Tongue (tissue), 3 donors: ENCODE data around the gene RBCK1. TPM values are rescaled to one million over a fixed set of nuclear protein-coding genes. Genes with fewer than 3 reads are reported as not detected.
"Not testable (repeated sequence)": the region's sequence is repeated elsewhere in the genome, so short reads cannot be mapped to it uniquely, and the experiment has no call there.

Experiments used
- DNase-seq: peaks from one replicate; pipeline ENCODE4 v3.0.0-alpha.2; 2015
- small RNA-seq: library from RNA; depleted of rRNA; stranded (forward); fragments of <200 nt; gene quantifications from one replicate; pipeline ENCODE3, GENCODE V24; 2014; ENCODE audit warnings: low replicate concordance
- total RNA-seq: library from RNA; depleted of rRNA; stranded (reverse); fragments of >200 nt; gene quantifications from one replicate; pipeline ENCODE4 v1.2.3, GENCODE V29; 2014

The RBCK1 gene
- total RNA-seq, 1 donor from 2014 or later = 54.1 TPM

- DNase-seq = no peak
Observed at GRCh38 chr20:474581-474980, 66.5 kb downstream of the RBCK1 start.

- peak; percentile 48 for DNase-seq
Observed at GRCh38 chr20:475463-476357, 67.6 kb downstream of the RBCK1 start.

- not testable (repeated sequence) for DNase-seq
Observed at GRCh38 chr20:476561-477249, 68.6 kb downstream of the RBCK1 start.

GRCh38 chr20:478010-478948 lies 70.2 kb downstream of the RBCK1 start:
- peak; percentile 45 for DNase-seq

GRCh38 chr20:478949-479429 lies 70.9 kb downstream of the RBCK1 start:
- peak; percentile 81 for DNase-seq

- no peak for DNase-seq
Observed at GRCh38 chr20:479487-479886, 71.4 kb downstream of the RBCK1 start.

- no peak for DNase-seq
Observed at GRCh38 chr20:480044-480443, 71.9 kb downstream of the RBCK1 start.

GRCh38 chr20:481167-481566 lies 73.1 kb downstream of the RBCK1 start:
- DNase-seq = no peak

Small RNA genes within 50 kb of the gene (small RNA-seq; reads per million reads assigned to genes)
- not detected for gene RF00019

Other genes with a start within 250 kb of the RBCK1 start
- not detected for gene DEFB128, start 218.6 kb upstream of the RBCK1 start, total RNA-seq
- gene DEFB129, start 181.0 kb upstream of the RBCK1 start, total RNA-seq = not detected
- not detected for gene DEFB132, start 150.6 kb upstream of the RBCK1 start, total RNA-seq
- gene C20orf96, start 117.5 kb upstream of the RBCK1 start, total RNA-seq = 5.5 TPM
- gene ZCCHC3, start 110.7 kb upstream of the RBCK1 start, total RNA-seq = 37.3 TPM
- 7.1 TPM for gene SOX12, start 82.7 kb upstream of the RBCK1 start, total RNA-seq
- 6.3 TPM for gene NRSN2, start 61.2 kb upstream of the RBCK1 start, total RNA-seq
- gene TRIB3, start 27.5 kb upstream of the RBCK1 start, total RNA-seq = 5.8 TPM
- gene TBC1D20, start 54.2 kb downstream of the RBCK1 start, total RNA-seq = 30.5 TPM
- gene CSNK2A1, start 135.5 kb downstream of the RBCK1 start, total RNA-seq = 203 TPM
- gene TCF15, start 202.0 kb downstream of the RBCK1 start, total RNA-seq = 4.0 TPM
- 13.2 TPM for gene SRXN1, start 244.9 kb downstream of the RBCK1 start, total RNA-seq